Measurements from ENCODE around the gene AGAP1.

- TF ChIP-seq CTCF (IDR thresholded peaks at IDR 0.05), result no peak
- no peak for TF ChIP-seq POLR2A (IDR thresholded peaks at IDR 0.05)
Measured at GRCh38 chr2:235582729-235583128, 88.9 kb downstream of the AGAP1 start.

Data from heart left ventricle (tissue), 13 donors.